Measurements from ENCODE around the gene MYH7.
"Not testable (repeated sequence)": the region's sequence is repeated elsewhere in the genome, so short reads cannot be mapped to it uniquely, and the experiment has no call there.

The MYH7 gene

DNA sequence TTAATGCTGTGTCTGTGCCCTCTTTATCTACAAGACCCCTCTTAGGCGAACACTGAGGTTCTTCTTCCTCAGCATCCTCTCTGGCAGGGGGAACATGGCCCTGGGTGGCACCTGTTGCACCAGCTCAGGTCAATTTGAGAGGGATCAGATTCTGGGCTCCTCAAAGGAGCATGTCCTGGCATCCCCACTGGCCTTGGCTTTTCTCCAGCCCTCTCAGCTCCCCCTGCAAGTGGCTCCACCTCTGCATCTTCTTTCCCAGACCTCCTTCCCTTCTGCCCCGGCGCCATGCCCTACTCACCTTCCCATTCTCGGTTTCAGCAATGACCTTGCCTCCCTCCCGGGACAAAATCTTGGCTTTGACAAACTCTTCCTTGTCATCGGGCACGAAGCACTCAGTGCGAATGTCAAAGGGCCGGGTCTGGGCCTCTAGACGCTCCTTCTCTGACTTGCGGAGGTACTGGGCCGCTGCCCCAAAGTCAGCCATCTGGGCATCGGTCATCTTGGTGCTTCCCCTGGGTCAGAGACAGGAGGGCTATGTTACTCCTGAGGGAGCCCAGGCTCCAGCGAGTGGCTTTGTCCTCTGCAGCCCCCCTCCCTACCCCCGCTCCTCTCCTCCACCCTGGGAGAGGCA is 28.6 kb downstream of the MYH7 start:
- DNase-seq (ENCODE audit: low spot score): no peak

DNA sequence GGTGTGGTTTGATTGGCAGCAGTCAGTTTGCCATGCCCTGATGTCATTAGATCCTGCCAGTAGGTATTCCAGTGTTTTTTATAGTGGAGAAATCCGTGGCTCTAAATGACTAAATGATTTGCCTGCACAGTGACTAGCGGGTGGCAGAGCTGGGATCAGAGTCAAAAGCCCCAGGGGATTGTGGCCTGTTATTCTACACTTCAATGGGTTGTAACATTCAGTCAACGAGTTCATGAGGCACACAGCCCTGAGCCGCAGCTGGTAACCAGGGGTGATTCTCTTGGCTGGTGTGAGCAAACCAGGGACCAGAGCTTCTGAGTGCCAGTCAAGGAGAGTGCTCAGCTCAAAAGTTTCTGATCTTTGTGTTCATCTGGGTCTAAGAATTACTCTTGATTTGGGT is 29.2 kb downstream of the MYH7 start:
- no peak for DNase-seq (ENCODE audit: low spot score)

DNA sequence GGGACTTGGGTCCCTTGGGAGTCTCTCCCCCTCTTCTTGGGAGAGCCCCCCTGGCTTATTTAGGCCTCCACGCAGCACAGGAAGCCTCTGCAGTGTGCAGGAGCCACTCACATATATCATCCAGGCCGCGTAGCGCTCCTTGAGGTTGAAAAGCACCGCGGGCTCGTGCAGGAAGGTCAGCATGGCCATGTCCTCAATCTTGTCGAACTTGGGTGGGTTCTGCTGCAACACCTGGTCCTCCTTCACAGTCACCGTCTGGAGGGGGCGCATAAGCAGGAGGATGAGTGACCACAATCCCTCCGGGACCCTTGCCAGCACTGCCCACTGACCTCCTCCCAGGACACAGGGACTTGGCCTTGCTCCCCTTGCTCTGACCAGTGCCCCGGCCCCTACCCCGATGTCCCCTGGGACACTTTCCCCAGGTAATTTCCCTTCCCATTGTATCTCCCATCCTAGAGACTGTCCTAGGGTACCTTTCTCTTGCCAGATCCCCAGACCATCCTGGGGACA is 29.9 kb downstream of the MYH7 start:
- no peak for DNase-seq (ENCODE audit: low spot score)

DNA sequence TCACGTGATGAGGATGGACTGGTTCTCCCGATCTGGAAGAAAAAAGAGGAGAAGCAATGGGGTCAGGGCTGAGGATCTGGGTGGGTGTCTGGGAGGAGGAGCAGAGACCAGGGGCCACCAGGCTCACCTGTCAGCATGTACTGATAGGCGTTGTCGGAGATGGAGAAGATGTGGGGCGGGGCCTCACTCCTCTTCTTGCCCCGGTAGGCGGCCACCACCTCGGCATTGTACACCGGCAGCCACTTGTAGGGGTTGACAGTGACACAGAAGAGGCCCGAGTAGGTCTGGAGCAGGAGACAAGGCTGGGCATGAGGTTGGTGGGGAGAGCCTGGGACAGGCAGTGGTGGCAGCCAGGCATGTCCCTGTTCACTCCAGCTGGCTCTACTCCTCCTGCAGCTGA is 30.4 kb downstream of the MYH7 start:
- no peak for DNase-seq (ENCODE audit: low spot score)

DNA sequence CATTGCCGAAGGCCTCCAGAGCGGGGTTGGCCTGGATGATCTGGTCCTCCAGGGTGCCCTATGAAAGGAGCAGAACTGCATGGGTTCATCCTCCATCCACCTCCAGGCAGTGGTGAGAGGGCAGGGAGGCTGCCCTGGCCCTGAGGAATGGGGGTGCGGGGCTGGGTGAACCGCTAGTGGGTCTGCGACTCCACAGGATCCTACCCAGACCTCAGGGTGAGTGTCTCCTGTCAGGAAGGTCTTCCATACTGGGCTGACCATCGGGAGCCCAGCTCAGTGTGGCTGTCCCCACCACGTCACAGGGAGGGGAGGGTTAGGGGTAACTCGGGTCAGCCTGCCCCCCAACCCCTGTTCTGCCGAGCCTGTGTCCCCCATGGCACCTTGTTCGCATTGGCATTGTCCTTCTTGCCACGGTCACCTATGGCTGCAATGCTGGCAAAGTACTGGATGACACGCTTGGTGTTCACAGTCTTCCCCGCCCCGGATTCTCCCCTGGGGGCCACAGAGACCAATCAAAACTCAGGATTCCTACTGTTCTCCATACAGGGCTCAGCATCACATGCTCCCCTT is 31.0 kb downstream of the MYH7 start:
- no peak for DNase-seq (ENCODE audit: low spot score)

DNA sequence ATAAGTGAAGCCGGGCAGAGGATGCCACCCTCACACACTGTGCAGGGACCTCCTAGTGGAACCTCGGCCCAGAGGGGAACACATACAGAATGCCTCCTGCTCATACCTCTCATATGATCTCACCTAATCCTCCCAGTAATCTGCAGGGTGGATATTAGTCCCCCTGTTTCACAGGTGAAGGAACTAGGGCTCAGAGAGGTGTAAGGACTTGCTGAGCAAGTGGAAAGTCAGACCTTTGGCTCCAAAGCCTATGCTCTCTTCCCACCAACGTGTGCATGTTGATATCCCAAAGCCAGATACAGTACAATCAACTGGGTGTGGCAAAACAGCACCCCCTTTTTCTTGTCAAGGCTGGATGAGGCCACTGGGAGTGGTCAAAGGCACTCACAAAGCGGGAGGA is 31.6 kb downstream of the MYH7 start:
- no peak for DNase-seq (ENCODE audit: low spot score)

DNA sequence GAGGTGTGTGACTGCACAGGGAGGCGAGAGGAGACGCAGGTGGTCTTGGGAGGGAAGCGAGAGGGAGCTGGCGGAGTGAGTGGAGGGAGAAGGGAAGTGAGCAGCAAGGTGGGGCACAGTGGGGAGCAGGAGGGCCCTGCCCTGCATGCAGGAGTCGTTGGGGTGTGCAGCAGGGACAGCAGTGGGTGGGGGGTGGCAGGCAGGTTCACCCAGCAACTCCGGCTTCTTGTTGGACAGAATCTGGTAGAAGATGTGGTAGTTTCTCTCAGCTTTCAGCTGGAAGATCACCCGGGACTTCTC is 32.4 kb downstream of the MYH7 start:
- DNase-seq (ENCODE audit: low spot score): no peak

DNA sequence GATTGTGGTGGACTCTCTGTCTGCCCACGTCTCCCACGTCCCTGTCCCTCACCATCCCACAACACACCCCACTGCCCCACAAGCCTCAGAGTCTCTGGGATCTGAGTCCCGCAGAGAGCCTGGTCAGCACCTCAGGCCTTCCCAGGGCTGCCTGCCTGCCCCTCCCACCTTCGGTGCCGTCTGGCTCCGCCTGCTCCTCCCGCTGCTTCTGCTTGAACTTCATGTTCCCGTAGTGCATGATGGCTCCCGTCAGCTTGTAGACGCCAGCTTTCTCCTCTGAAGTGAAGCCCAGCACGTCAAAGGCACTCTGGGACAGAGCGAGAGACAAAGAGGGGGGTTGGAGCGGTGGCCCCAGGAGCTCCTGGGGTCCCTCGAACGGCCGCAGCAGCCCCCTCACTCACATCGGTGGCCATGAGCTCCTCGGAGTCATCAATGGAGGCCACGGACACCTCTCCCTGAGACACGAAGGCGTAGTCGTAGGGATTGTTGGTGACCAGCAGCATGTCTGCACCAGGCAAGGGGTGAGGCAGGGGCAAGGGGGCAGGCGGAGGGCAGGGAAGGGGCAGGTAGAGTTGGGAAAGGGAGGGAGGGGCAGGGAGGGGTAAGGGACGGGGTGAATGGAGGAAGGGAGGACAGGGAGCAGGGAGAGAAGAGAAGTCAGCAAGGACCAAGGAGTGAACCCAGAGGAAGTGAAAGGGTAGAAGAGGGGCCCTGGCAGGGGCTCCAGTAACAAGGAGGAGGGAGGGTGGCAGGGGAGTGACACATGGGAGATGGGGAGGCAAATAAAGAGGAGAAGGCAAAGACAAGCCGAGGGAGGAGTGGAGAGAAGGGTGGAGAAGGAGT is 32.9 kb downstream of the MYH7 start:
- no peak for DNase-seq (ENCODE audit: low spot score)

DNA sequence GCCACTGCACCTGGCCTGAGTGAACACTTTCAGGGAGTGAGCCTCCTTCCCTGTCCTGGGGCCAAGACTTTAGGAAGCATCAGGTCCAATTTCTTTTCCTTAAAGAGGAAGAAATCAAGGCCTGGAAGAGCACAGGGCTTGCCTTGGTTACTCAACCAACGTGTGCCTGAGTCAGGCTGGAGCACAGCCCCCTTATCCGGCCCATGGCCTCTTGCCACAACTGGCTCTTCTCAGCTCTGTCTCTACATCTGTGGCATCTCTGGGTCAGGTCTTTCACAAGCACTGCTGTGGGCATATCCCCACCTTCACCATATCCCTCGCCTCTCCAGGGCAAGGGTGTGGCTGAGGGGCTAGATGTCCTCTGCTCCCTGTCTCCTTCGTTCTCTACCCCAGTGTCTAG is 34.2 kb downstream of the MYH7 start:
- DNase-seq (ENCODE audit: low spot score): no peak

DNA sequence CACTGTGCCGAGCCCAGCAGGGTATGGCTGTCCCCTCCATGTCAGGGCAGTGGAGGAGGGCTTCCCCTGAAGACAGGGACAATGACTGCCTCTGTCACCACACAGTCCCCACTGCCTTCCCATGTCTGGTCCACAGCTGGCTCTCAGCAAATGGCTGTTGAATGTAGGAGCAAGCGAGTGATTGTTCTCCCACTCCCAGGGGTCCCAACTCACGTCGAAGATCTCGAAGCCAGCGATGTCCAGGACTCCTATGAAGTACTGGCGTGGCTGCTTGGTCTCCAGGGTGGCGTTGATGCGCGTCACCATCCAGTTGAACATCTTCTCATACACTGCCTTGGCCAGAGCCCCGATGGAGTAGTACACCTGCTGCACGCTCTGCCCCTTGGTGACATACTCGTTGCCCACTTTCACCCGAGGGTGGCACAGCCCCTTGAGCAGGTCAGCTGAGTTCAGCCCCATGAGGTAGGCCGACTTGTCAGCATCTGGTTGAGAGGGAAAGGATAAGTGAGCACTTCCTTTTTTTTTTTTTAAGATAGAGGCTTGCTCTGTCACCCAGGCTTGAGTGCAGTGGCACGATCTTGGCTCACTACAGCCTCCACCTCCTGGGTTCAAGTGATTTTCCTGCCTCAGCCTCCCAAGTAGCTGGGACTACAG is 34.8 kb downstream of the MYH7 start:
- DNase-seq (ENCODE audit: low spot score): not testable (repeated sequence)

DNA sequence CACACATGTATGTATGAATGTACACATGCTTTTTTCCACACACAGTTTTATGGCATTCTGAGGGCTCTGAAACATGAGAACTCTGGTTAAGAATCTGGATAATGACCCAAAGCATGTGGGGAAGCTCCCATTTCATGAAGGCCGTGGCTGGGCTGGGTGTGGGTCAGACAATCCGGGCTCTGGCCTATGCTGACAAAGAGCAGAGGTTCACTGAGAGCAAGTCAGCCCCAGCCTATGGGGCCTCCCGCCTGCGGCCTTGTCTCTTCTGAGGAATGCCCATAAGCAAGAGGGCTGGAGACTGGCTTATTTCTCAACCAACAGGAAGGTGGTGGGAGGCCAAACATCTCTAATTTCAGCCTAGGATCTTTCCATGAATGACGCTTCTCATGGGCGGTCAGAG is 35.9 kb downstream of the MYH7 start:
- DNase-seq (ENCODE audit: low spot score): no peak

DNA sequence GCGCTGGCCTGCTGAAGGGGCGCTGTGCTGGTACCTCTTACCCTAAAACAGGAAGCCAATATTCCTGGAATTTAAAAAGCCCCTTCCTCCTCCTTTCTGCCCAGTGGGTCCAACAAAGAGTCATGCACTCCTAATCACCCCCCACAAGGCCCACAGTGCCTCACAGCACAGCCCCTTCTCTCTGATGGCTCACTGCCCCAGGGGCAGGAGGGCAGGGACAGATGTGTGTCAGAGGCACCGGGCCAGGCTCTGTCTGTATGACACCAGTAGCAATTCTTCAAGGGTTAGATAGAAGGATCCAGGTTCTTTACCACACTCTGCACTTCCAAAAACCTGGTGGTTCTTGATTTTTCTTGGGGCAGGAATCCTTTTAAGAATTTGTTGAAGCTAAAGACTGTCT is 36.3 kb downstream of the MYH7 start:
- DNase-seq (ENCODE audit: low spot score): no peak

DNA sequence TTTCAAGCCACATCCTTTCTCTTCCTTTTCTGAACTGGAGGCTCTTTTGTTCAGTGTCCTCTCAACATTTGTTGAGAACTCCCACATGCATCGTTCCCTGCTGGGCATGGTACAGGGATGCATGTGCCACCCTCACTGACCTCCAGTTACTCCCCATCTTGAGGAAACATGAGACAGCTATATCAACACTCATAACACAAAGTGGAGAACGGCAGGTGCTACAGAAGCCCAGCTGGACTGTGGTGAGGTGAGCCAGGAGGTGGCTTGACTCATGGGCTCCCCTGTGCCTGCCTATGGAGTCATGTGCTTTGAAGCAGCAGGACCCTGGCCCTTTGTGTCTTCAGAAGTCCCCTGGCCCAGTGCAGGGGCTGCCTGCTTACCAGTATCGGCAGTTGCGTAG is 37.1 kb downstream of the MYH7 start:
- no peak for DNase-seq (ENCODE audit: low spot score)

DNA sequence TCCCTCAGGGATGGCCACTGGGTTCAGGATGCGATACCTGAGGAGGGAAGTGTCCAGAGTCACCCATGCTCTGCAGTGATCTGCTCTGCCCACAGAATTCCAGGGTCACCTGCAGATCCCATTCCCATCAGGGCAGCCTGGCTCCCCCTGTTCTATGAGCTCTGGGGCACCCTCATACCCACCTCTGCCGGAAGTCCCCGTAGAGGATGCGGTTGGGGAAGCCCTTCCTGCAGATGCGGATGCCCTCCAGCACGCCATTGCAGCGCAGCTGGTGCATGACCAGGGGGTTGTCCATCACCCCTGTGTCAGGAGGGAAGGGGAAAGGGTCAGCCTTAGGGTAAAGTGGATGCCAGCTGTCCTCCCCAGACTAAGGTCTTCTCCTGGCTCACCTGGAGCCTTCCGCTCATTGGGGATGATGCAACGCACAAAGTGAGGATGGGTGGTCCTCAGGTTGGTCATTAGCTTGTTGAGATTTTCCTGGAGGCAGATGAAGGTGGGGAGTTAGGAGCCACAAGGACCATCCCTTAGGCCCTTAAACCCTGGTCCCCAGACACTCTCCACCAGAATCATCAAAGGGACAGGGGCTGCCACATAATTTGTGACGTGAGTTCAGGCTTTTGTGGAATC is 38.6 kb downstream of the MYH7 start:
- DNase-seq (ENCODE audit: low spot score): no peak

DNA sequence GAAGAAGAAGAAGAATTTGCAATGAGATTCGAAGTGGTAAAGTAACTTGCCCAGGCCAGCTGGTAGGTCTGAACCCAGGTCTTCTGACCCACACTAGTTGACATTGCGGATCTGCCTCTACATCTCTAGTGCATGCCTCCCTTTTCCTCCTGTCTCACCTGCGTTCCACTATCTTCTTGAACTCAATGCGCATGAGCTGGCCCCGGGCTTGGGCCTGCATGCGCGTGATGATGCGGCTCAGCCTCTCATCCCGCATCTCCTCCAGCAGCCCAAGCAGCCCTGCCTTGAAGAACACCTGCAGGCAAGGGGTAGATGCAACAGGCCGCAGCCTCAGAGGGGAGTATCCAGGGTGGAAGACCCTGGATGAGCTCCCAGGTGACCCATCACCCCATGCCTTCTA is 39.3 kb downstream of the MYH7 start:
- DNase-seq (ENCODE audit: low spot score): no peak

DNA sequence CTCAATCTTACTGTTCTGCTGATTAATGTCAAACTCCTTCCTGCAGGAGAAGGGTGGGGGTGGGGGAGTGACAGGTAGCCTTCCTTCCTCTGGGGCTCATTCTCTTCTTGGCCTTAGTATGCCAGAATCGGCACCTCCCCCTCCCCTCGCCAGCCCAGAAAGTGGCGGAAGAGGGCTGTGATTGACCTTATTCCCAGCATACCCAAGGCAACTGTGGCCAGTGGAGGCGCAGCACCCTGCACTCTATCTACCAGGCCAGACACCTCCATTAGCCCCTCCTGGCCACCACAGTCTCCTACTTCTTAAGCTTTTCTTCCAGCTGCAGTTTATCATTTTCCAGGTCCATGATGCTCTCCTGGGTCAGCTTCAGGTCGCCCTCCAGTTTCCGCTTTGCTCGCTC is 42.8 kb downstream of the MYH7 start:
- DNase-seq (ENCODE audit: low spot score): no peak

DNA sequence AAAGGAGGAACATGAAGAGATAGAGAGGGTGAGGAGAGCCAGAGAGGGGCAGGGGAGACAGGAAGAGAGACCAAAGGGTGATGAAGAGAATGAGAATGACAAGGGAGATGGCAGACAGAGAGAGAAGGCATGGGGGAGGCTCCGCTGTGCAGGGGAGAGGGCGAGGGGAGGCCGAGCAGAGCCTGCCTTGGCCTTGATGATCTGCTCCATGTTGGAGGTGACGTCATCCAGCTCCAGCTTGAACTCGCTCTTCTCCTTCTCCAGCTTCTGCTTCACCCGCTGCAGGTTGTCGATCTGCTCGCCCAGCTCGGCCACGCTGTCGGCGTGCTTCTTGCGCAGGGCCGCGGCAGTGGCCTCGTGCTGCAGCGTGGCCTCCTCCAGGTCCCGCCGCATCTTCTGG is 45.6 kb downstream of the MYH7 start:
- DNase-seq (ENCODE audit: low spot score): not testable (repeated sequence)

DNA sequence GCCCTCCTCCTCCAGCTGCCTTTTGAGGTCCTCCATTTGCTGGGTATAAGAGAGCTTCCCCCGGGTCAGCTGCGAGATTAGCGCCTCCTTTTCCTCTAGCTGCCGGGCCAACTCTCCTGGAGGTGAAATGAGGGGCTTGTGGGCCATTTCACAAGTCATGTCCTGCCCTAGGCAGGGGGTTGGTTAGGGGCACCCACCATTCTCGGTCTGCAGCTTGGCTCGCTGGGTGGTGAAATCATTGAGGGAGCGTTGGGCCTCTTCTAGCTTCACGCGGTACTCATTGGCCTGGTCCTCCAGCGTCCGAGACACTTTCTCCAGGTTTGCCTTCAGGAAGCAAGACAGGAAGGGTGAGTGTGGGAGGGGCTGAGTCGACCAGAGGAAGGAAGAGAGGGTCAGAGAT is 46.1 kb downstream of the MYH7 start:
- no peak for DNase-seq (ENCODE audit: low spot score)

DNA sequence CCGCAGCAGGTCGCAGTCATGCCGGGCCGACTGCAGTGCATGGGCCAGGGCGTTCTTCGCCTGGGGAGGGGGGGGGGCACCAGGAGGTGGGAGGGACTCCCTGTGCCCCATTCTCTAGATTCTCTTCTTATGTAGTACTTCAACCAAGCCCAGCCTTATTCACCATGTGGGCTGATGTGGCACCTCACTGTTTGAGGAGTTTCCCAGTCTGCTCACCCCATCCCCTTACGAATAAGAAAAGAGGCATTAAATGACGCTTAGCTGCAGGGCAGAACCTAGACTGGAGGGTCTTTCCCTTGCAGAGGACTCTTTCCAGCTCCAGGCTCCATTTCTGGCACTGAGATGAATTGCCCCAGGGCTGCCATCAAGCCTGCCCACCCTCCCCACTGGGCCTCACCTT is 46.5 kb downstream of the MYH7 start:
- no peak for DNase-seq (ENCODE audit: low spot score)

DNA sequence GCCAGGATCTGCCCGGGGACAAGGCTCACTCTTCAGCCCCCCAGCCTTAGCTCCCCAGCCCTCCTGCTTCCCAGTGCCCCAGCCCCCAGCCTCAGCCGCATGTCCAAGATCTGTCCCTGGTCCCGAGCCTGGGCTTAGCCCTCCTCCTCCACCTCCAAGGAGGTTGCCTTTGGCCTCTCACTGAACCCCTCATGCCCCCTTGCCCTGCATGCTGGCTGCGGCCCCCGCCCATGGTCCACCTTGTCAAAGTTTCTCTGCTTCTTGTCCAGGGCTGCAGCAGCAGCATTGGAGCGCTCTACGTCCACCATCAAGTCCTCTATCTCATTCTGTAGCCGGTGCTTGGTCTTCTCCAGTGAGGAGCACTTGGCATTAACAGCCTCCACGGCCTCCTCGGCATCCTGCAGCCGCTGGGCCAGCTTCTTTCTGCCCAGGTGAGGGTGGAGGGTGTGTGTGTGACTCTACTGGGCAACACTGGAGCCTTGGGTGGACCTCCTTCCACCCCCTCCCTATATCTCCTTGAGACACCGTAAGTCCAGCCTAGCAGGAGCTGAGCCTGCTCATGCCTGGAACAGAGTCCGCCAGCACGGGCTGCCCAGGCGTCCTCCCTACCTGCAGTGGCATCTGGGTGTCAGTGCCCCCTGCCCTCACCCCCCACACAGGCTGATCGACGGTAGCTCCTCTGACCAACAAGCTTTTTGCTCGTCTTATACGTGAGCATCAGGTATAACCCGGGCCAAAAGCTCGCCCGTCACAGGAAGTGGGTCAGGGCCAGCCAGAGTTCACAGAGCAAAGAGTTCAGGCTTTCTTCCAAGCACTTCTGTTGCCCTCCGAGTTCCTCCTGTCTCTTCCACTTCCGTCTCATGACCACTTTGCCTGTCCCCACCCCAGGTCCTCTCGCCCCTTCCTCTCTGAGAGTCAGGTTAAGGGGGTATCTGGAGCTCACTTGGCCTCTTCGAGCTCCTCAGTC is 47.3 kb downstream of the MYH7 start:
- no peak for DNase-seq (ENCODE audit: low spot score)

DNA sequence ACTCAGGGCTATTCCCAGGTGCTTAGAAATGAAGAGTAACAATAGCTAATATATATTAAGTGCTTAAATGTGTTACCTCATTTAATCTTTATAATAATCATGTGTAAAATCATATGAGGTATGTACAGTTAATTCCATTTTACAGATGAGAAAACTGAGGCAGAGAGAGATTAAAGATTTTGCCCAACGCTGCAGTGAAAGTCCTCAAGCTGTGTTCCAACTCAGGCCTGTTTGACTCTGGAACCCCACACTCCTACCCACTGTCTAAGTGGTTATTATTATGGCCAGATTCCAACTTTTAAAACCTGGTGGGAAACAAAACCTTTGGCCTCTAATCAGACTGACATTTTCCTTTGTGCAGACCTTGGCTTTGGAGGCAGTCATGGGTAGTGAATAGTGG is 48.5 kb downstream of the MYH7 start:
- DNase-seq (ENCODE audit: low spot score): no peak
